Type B pancreatic cell (in vitro differentiated cells): ENCODE results near the gene DAPK1. TPM values are rescaled to one million over a fixed set of nuclear protein-coding genes. Genes with fewer than 3 reads are reported as not detected.
"Not testable (repeated sequence)": the region's sequence is repeated elsewhere in the genome, so short reads cannot be mapped to it uniquely, and the experiment has no call there.

Experiments
- DNase-seq: peaks from one replicate; pipeline ENCODE4 v3.0.0; 2021; ENCODE audit warnings: mixed read lengths; ENCODE audit not compliant: unreplicated experiment; ENCODE audit errors: extremely low spot score
- H3K27ac Mint-ChIP-seq: 2 replicates; pipeline ENCODE4 v1.8.0; 2021; ENCODE audit warnings: mild to moderate bottlenecking, mixed read lengths
- H3K27me3 Mint-ChIP-seq: 2 replicates; pipeline ENCODE4 v1.8.0; 2021; ENCODE audit warnings: mixed read lengths
- H3K36me3 Mint-ChIP-seq: 2 replicates; pipeline ENCODE4 v1.8.0; 2021; ENCODE audit warnings: mixed read lengths
- H3K4me1 Mint-ChIP-seq: one replicate; pipeline ENCODE4 v1.8.0; 2021; ENCODE audit warnings: mixed read lengths; ENCODE audit not compliant: unreplicated experiment
- H3K4me3 Mint-ChIP-seq: 2 replicates; pipeline ENCODE4 v1.8.0; 2021; ENCODE audit warnings: mild to moderate bottlenecking, mixed read lengths
- H3K9me3 Mint-ChIP-seq: 2 replicates; pipeline ENCODE4 v1.8.0; 2021; ENCODE audit warnings: mixed read lengths
- total RNA-seq: library from RNA; stranded (reverse); gene quantifications from 2 replicates; pipeline ENCODE4 v1.2.1, GENCODE V29; 2021; ENCODE audit warnings: low replicate concordance
- TF ChIP-seq, protein P1 (sequence below): fragments of 200-600 bp; sonication (generic); conservative IDR thresholded peaks from 2 replicates; pipeline ENCODE4 v1.5.0; 2021; ENCODE audit warnings: antibody characterized with exemption, mild to moderate bottlenecking

Gene DAPK1
- total RNA-seq, 1 donor from 2014 or later: 160 TPM

DNA sequence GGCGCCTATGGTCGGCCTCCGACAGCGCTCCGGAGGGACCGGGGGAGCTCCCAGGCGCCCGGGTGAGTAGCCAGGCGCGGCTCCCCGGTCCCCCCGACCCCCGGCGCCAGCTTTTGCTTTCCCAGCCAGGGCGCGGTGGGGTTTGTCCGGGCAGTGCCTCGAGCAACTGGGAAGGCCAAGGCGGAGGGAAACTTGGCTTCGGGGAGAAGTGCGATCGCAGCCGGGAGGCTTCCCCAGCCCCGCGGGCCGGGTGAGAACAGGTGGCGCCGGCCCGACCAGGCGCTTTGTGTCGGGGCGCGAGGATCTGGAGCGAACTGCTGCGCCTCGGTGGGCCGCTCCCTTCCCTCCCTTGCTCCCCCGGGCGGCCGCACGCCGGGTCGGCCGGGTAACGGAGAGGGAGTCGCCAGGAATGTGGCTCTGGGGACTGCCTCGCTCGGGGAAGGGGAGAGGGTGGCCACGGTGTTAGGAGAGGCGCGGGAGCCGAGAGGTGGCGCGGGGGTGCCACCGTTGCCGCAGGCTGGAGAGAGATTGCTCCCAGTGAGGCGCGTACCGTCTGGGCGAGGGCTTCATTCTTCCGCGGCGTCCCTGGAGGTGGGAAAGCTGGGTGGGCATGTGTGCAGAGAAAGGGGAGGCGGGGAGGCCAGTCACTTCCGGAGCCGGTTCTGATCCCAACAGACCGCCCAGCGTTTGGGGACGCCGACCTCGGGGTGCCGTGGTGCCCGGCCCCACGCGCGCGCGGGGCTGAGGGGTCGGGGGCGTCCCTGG, 561 bp downstream of the DAPK1 start:
- Mint-ChIP-seq H3K27ac (peak overlapping the region; percentile 91), H3K27me3 (no peaks in the 10 kb centered on the region), H3K9me3 (no peaks in the 10 kb centered on the region), H3K36me3 (peaks cover 23% of the 10 kb centered on the region), H3K4me3 (peak overlapping the region; percentile 98), H3K4me1 (peaks cover 40% of the 10 kb centered on the region)
- TF ChIP-seq, protein P1, sequence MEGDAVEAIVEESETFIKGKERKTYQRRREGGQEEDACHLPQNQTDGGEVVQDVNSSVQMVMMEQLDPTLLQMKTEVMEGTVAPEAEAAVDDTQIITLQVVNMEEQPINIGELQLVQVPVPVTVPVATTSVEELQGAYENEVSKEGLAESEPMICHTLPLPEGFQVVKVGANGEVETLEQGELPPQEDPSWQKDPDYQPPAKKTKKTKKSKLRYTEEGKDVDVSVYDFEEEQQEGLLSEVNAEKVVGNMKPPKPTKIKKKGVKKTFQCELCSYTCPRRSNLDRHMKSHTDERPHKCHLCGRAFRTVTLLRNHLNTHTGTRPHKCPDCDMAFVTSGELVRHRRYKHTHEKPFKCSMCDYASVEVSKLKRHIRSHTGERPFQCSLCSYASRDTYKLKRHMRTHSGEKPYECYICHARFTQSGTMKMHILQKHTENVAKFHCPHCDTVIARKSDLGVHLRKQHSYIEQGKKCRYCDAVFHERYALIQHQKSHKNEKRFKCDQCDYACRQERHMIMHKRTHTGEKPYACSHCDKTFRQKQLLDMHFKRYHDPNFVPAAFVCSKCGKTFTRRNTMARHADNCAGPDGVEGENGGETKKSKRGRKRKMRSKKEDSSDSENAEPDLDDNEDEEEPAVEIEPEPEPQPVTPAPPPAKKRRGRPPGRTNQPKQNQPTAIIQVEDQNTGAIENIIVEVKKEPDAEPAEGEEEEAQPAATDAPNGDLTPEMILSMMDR: no peak
- DNase-seq: peak; percentile 81

DNA sequence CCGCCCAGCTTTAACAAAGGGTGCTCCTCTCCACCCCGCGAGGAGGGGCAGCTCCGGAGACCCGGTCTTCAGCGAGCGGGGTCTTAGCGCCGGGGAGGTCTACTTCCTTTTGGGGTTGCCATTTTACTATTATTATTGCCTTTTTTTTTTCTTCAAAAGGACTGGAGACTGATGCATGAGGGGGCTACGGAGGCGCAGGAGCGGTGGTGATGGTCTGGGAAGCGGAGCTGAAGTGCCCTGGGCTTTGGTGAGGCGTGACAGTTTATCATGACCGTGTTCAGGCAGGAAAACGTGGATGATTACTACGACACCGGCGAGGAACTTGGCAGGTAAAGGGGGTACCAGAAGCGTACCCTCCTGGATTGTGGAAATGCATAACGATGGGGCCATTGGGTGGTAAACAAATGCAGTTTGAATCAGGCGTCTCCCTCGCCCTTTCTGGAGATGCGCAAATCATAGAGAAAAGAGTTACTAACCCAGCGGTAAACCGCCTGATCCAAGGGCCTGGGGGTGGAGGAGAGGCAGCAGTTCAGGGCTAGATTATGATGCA, 1.2 kb downstream of the DAPK1 start:
- H3K4me3 Mint-ChIP-seq: peak overlapping the region; percentile 98
- H3K36me3 Mint-ChIP-seq: peaks cover 27% of the 10 kb centered on the region
- peak overlapping the region; percentile 91 for H3K27ac Mint-ChIP-seq
- peaks cover 42% of the 10 kb centered on the region for H3K4me1 Mint-ChIP-seq
- TF ChIP-seq, protein P1: no peak
- DNase-seq: no peak
- H3K27me3 Mint-ChIP-seq: no peaks in the 10 kb centered on the region
- H3K9me3 Mint-ChIP-seq: no peaks in the 10 kb centered on the region

DNA sequence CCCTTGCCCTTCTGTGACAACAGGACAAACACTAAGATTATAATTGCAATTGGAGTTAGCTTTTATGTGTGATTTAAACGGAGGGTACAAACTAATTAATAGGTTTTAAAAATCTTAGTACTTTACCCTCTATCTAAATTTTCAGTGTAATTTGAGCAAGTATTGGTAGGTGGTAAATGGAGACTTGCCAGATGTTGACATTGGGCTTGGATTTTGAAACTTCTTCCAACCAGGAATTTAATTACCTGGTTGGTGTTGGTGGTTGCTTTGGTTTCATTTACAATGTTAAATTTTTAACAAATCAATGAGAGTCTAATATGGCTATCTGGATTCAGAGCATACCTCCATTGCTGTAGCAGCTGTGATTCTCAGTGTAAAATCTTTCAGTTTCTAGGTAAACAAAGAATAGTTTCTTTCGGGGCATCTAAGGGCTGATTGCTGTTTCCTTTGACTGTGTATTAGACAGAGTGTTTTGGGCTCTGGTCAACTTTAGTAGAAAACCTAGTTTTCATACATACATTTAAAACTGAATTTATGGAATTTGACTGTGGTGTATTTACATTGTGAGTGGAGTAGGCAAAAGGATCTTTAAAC, 1.9 kb downstream of the DAPK1 start:
- TF ChIP-seq, protein P1: no peak
- H3K4me3 Mint-ChIP-seq: peak overlapping the region; percentile 98
- no peak for DNase-seq
- peaks cover 47% of the 10 kb centered on the region for H3K4me1 Mint-ChIP-seq
- H3K27ac Mint-ChIP-seq: peak overlapping the region; percentile 91
- H3K36me3 Mint-ChIP-seq: peaks cover 33% of the 10 kb centered on the region
- H3K27me3 Mint-ChIP-seq: no peaks in the 10 kb centered on the region
- H3K9me3 Mint-ChIP-seq: no peaks in the 10 kb centered on the region

DNA sequence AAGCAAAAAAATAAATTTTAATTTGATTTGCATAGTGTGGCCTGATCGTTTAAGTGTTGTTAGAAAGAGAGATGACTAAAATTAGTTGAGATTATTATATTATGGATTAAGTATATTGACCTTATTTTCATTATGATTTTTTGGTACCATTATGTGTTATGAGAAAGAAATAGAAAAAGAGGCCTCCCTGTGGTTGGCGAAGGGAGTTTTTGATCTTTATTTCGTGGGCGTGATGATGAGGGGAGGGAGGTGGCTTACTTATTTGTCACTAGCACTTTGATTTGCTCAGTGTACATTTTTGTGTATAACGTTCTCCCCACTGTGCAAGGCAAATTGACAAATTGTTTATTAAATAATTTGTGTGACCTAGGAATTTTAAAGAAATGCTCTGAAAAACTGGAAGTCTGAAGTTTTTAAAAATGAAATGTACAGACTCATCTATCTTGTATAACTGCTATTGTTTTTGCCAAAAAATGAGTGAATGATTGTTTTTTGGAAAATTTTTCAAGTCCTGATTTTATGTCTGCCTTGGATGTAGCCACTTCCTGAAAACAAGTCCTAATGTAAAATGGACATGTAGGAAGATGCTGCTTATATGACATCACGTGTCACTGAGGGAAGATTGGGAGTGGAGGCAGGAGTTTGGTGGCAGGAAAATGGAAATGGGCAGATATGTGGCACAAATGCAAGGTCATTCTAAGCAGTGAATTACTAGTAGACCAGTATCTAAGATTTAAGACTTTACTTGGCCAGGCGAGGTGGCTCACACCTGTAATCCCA, 3.0 kb downstream of the DAPK1 start:
- H3K27me3 Mint-ChIP-seq: no peaks in the 10 kb centered on the region
- H3K9me3 Mint-ChIP-seq: no peaks in the 10 kb centered on the region
- peaks cover 40% of the 10 kb centered on the region for H3K4me1 Mint-ChIP-seq
- peak overlapping the region; percentile 5 for H3K27ac Mint-ChIP-seq
- H3K36me3 Mint-ChIP-seq: peaks cover 37% of the 10 kb centered on the region
- DNase-seq: no peak
- TF ChIP-seq, protein P1: peak; percentile 66
- H3K4me3 Mint-ChIP-seq: peak overlapping the region; percentile 98

DNA sequence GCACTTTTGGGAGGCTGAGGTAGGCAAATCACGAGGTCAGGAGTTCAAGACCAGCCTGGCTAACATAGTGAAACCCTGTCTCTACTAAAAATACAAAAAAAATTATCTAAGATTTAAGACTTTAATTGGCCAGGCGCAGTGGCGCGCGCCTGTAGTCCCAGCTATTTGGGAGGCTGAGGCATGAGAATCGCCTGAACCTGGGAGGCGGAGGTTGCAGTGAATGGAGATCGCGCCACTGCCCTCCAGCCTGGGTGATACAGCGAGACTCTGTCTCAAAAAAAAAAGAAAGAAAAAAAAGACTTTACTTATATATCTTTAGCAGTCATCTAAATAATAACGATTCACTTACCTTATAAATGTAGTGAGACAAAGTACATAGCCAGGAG, 3.6 kb downstream of the DAPK1 start:
- Mint-ChIP-seq H3K36me3 (peaks cover 40% of the 10 kb centered on the region), H3K4me3 (peak overlapping the region; percentile 98), H3K4me1 (peaks cover 40% of the 10 kb centered on the region)
- not testable (repeated sequence) for DNase-seq, H3K27me3 Mint-ChIP-seq, H3K27ac Mint-ChIP-seq, H3K9me3 Mint-ChIP-seq
